Vagina (tissue), 2 donors: ENCODE measurements around the gene ALG12.

Source experiments
- POLR2A ChIP-seq, 2 donors: fragments of 450-650 bp; IDR thresholded peaks; one replicate each; pipeline ENCODE4 v1.6.1; 2017; ENCODE audit warnings: antibody characterized with exemption in 2 of 2, mild to moderate bottlenecking in 2 of 2, moderate library complexity in 2 of 2
- TF ChIP-seq, protein P1 (sequence below), 3 experiments: fragments of 450-650 bp in 2 of 3; fragments of 200-600 bp in 1 of 3; sonication (generic) in 1 of 3; IDR thresholded peaks; one replicate each; pipeline ENCODE4 v1.5.1; 2017 to 2019; ENCODE audit warnings: antibody characterized with exemption in 3 of 3, mild to moderate bottlenecking in 2 of 3, moderate library complexity in 2 of 3

DNA sequence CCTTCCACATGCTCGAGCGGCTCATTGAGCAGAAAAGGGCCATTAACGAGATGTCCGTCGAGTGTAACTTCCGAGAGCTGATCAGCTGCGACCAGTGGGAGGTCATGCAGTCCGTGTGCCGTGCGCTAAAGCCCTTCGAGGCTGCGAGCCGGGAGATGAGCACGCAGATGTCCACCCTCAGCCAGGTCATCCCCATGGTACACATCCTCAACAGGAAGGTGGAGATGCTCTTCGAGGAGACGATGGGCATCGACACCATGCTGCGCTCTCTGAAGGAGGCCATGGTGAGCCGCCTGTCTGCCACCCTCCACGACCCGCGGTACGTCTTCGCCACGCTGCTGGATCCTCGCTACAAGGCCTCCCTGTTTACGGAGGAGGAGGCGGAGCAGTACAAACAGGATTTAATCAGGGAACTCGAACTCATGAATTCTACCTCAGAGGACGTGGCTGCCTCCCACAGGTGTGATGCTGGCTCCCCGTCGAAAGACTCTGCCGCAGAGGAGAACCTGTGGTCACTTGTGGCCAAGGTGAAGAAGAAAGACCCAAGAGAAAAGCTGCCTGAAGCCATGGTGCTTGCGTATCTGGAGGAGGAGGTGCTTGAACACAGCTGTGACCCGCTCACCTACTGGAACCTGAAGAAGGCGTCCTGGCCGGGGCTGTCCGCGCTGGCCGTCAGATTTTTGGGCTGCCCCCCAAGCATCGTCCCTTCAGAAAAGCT lies 31.7 kb downstream of the ALG12 start:
- TF ChIP-seq, protein P1, sequence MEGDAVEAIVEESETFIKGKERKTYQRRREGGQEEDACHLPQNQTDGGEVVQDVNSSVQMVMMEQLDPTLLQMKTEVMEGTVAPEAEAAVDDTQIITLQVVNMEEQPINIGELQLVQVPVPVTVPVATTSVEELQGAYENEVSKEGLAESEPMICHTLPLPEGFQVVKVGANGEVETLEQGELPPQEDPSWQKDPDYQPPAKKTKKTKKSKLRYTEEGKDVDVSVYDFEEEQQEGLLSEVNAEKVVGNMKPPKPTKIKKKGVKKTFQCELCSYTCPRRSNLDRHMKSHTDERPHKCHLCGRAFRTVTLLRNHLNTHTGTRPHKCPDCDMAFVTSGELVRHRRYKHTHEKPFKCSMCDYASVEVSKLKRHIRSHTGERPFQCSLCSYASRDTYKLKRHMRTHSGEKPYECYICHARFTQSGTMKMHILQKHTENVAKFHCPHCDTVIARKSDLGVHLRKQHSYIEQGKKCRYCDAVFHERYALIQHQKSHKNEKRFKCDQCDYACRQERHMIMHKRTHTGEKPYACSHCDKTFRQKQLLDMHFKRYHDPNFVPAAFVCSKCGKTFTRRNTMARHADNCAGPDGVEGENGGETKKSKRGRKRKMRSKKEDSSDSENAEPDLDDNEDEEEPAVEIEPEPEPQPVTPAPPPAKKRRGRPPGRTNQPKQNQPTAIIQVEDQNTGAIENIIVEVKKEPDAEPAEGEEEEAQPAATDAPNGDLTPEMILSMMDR (IDR thresholded peaks at IDR 0.05): no peak
- TF ChIP-seq POLR2A (IDR thresholded peaks at IDR 0.05): no peak
